Measurements from ENCODE around the gene HERC2. TPM values are rescaled to one million over a fixed set of nuclear protein-coding genes. Genes with fewer than 3 reads are reported as not detected.
A peak's percentile ranks its signal among the peaks of the same experiment; 100 is the strongest.
"Not testable (repeated sequence)": the region's sequence is repeated elsewhere in the genome, so short reads cannot be mapped to it uniquely, and the experiment has no call there.

The HERC2 gene
- total RNA-seq, 1 donor, result 53.6 TPM

DNA sequence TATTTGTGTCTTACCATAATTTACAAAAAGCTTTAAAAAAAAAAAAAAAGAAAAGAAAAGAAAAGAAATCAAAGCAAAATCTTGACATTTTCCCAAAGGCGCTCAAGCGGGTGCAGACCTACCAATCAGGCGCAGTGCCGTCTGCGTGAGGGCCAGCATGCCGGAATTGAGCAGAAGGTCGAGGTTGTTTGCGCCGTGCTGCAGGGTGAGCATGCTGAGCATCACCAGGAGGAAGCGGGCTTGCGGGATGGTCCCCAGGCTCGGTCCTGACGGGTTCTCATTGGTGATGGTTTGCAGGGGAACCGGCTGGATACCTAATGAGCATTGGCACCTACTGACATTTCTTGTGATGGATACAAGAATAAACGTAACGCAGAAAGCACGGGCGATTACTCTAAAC is 93.9 kb downstream of the HERC2 start:
- Histone ChIP-seq H3K27ac (ENCODE audit: low read depth, low read length) (no peak overlapping the region), H3K36me3 (ENCODE audit: insufficient read depth, low read length) (peaks cover 16% of the 10 kb centered on the region), H3K27me3 (ENCODE audit: insufficient read depth, low read length) (no peaks in the 10 kb centered on the region), H4K20me1 (ENCODE audit: insufficient read depth, low read length) (no peaks in the 10 kb centered on the region), H3K4me1 (ENCODE audit: insufficient read depth, low read length) (no peaks in the 10 kb centered on the region), H3K4me2 (ENCODE audit: insufficient read depth, low read length) (no peak overlapping the region), H3K9me3 (ENCODE audit: low read depth, low read length) (no peaks in the 10 kb centered on the region), H3K4me3 (ENCODE audit: insufficient read depth, low read length) (no peak overlapping the region), H2AFZ (ENCODE audit: low read length) (no peak overlapping the region), H3K79me2 (ENCODE audit: insufficient read depth, low read length) (no peaks in the 10 kb centered on the region)
- DNase-seq (ENCODE audit: insufficient read length, low spot score, missing footprints), result no peak
- TF ChIP-seq, protein P1, sequence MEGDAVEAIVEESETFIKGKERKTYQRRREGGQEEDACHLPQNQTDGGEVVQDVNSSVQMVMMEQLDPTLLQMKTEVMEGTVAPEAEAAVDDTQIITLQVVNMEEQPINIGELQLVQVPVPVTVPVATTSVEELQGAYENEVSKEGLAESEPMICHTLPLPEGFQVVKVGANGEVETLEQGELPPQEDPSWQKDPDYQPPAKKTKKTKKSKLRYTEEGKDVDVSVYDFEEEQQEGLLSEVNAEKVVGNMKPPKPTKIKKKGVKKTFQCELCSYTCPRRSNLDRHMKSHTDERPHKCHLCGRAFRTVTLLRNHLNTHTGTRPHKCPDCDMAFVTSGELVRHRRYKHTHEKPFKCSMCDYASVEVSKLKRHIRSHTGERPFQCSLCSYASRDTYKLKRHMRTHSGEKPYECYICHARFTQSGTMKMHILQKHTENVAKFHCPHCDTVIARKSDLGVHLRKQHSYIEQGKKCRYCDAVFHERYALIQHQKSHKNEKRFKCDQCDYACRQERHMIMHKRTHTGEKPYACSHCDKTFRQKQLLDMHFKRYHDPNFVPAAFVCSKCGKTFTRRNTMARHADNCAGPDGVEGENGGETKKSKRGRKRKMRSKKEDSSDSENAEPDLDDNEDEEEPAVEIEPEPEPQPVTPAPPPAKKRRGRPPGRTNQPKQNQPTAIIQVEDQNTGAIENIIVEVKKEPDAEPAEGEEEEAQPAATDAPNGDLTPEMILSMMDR (IDR thresholded peaks at IDR 0.05; ENCODE audit: extremely low read depth, low read depth, low read length), result no peak

DNA sequence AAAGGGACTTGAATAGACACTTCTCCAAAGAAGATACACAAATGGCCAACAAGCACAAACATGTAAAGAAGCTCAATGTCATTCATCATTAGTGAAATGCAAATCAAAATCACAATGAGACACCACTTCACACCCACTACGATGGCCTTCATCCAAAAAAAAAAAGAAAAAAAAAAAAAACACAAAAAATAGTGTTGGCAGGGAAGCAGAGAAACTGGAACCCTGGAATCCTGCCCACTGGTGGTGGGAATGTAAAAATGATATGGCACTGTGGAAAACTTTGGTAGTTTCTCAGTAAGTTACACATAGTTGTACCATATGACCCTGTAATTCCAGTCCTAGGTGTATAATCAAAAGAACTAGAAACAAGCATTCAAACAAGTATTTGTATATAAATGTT is 94.7 kb downstream of the HERC2 start:
- not testable (repeated sequence) for H3K79me2 ChIP-seq (ENCODE audit: insufficient read depth, low read length); H3K27ac ChIP-seq (ENCODE audit: low read depth, low read length); H3K4me1 ChIP-seq (ENCODE audit: insufficient read depth, low read length); H3K27me3 ChIP-seq (ENCODE audit: insufficient read depth, low read length); H3K4me2 ChIP-seq (ENCODE audit: insufficient read depth, low read length); H3K9me3 ChIP-seq (ENCODE audit: low read depth, low read length); H4K20me1 ChIP-seq (ENCODE audit: insufficient read depth, low read length); H2AFZ ChIP-seq (ENCODE audit: low read length); H3K4me3 ChIP-seq (ENCODE audit: insufficient read depth, low read length); DNase-seq (ENCODE audit: insufficient read length, low spot score, missing footprints)
- peaks cover 16% of the 10 kb centered on the region for H3K36me3 ChIP-seq (ENCODE audit: insufficient read depth, low read length)
- TF ChIP-seq, protein P1 (IDR thresholded peaks at IDR 0.05; ENCODE audit: extremely low read depth, low read depth, low read length), result peak; percentile 51

DNA sequence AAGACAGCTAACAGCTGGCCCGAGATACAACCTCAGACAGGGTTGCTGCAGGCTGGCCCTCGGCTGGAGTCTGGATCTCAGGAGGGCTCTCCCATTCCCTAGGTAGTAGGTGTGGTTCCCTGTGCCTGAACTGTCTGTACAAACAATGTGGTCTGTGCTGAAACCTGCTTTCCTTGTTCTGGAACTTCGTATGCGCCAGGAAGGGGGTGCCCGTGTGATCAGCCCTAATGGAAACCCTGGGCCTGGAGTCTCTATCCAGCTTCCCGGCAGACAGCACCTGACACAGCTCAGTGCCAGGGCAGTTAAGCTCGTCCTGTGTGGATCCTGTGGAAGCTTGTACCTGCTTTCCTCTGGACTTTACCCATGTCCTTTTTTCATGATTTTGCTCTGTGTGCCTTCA is 99.4 kb downstream of the HERC2 start:
- H3K4me2 ChIP-seq (ENCODE audit: insufficient read depth, low read length); H3K9me3 ChIP-seq (ENCODE audit: low read depth, low read length); H3K27ac ChIP-seq (ENCODE audit: low read depth, low read length); H3K79me2 ChIP-seq (ENCODE audit: insufficient read depth, low read length); H3K4me3 ChIP-seq (ENCODE audit: insufficient read depth, low read length); H2AFZ ChIP-seq (ENCODE audit: low read length); H3K27me3 ChIP-seq (ENCODE audit: insufficient read depth, low read length); H4K20me1 ChIP-seq (ENCODE audit: insufficient read depth, low read length); H3K4me1 ChIP-seq (ENCODE audit: insufficient read depth, low read length); DNase-seq (ENCODE audit: insufficient read length, low spot score, missing footprints): not testable (repeated sequence)
- H3K36me3 ChIP-seq (ENCODE audit: insufficient read depth, low read length), result peaks cover 16% of the 10 kb centered on the region

DNA sequence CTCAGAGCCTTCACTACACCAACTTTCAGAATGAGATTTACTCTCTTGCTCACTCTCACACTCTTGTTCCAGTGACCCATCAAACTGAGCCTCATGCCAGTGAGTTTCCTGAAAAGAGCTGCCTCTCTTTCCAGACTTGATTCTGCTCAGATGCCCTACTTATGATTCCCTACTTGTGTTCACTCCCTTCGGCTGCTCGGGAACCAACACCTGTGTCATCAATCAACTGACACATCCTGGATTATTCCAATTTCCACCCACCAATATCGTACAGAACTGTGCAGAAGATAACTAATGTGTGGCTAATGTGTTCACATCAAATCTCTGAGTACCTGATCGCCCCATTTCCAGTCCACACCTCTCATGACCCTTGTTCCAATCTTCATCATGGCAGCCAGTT is 100.3 kb downstream of the HERC2 start:
- H2AFZ ChIP-seq (ENCODE audit: low read length); H4K20me1 ChIP-seq (ENCODE audit: insufficient read depth, low read length); H3K4me1 ChIP-seq (ENCODE audit: insufficient read depth, low read length); H3K27ac ChIP-seq (ENCODE audit: low read depth, low read length); H3K4me3 ChIP-seq (ENCODE audit: insufficient read depth, low read length); H3K79me2 ChIP-seq (ENCODE audit: insufficient read depth, low read length); H3K9me3 ChIP-seq (ENCODE audit: low read depth, low read length); DNase-seq (ENCODE audit: insufficient read length, low spot score, missing footprints); H3K27me3 ChIP-seq (ENCODE audit: insufficient read depth, low read length); H3K4me2 ChIP-seq (ENCODE audit: insufficient read depth, low read length): not testable (repeated sequence)
- H3K36me3 ChIP-seq (ENCODE audit: insufficient read depth, low read length), result peaks cover 13% of the 10 kb centered on the region

DNA sequence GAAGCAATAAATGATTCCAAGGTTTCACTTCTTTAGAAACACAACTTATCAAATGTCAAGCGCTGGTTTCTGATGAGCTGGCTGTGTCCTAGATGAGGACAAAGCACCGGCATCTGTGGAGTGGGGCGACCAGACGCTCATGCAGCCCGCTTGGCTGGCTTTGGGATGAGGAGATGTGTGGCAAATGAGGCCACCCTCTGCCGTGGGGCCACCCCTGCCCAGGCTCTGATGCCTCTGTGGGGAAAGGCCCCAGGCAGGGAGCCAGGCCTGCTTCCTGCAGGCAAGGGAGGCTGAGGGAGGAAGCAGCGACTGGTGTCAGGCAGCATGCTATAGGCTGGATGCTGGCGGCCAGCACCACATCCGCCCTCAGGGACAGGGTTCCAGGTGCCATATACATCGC is 102.9 kb downstream of the HERC2 start:
- TF ChIP-seq, protein P1 (IDR thresholded peaks at IDR 0.05; ENCODE audit: extremely low read depth, low read depth, low read length), result no peak
- Histone ChIP-seq H3K36me3 (ENCODE audit: insufficient read depth, low read length) (peaks cover 12% of the 10 kb centered on the region), H2AFZ (ENCODE audit: low read length) (no peak overlapping the region), H3K27ac (ENCODE audit: low read depth, low read length) (no peak overlapping the region), H3K27me3 (ENCODE audit: insufficient read depth, low read length) (no peaks in the 10 kb centered on the region), H3K79me2 (ENCODE audit: insufficient read depth, low read length) (no peaks in the 10 kb centered on the region), H4K20me1 (ENCODE audit: insufficient read depth, low read length) (no peaks in the 10 kb centered on the region), H3K9me3 (ENCODE audit: low read depth, low read length) (no peaks in the 10 kb centered on the region), H3K4me2 (ENCODE audit: insufficient read depth, low read length) (no peak overlapping the region), H3K4me1 (ENCODE audit: insufficient read depth, low read length) (no peaks in the 10 kb centered on the region), H3K4me3 (ENCODE audit: insufficient read depth, low read length) (no peak overlapping the region)
- peak; percentile 49 for DNase-seq (ENCODE audit: insufficient read length, low spot score, missing footprints)

DNA sequence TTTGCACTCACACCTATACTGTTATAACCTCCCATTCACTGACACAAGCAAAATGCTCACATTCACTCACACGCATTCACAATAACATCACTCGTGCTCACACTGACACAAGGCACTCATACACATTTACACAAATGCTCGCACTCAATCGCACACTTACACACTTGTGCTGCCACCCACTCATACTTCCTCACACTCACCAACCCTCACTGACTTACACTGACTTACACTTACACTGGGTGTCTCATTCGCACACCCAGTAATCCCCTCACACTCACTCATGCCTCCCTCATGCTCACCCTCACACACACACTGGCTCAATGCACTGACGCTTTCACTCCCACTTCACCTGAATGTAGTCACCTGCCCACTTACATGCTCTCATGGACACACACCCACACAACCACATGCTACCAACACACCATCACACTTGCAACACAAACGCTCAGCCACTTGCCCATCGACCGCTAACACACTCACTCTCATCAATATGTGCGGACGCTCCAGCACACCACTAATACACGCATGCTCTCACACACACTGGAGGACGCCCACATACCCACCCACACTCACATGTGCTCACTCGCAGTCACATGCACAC is 104.9 kb downstream of the HERC2 start:
- H3K79me2 ChIP-seq (ENCODE audit: insufficient read depth, low read length); H3K27me3 ChIP-seq (ENCODE audit: insufficient read depth, low read length); H3K4me3 ChIP-seq (ENCODE audit: insufficient read depth, low read length); H3K4me1 ChIP-seq (ENCODE audit: insufficient read depth, low read length); H3K4me2 ChIP-seq (ENCODE audit: insufficient read depth, low read length); DNase-seq (ENCODE audit: insufficient read length, low spot score, missing footprints); H2AFZ ChIP-seq (ENCODE audit: low read length); H3K9me3 ChIP-seq (ENCODE audit: low read depth, low read length); H4K20me1 ChIP-seq (ENCODE audit: insufficient read depth, low read length); H3K27ac ChIP-seq (ENCODE audit: low read depth, low read length): not testable (repeated sequence)
- peaks cover 12% of the 10 kb centered on the region for H3K36me3 ChIP-seq (ENCODE audit: insufficient read depth, low read length)

DNA sequence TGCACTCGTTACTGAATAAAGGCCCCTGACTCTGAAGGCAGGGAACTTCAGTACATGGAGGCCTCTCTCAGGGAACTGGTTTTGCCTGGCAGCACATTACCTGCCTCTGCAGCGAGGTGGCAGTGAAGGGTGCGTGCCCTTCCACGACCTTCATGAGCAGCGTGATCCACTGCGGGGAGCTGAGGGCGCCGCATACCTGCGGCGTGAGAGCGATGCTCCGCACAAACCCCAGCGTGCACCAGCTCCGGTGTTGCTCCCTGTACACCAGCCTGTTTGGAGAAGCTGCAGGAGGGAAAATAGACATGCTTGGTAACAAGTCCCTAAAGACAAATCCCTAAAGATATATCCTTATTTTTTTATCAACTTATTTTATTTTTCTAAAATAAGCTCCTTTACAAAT is 106.5 kb downstream of the HERC2 start:
- H3K4me1 ChIP-seq (ENCODE audit: insufficient read depth, low read length); H3K27ac ChIP-seq (ENCODE audit: low read depth, low read length); H3K4me2 ChIP-seq (ENCODE audit: insufficient read depth, low read length); H3K27me3 ChIP-seq (ENCODE audit: insufficient read depth, low read length); H3K79me2 ChIP-seq (ENCODE audit: insufficient read depth, low read length); DNase-seq (ENCODE audit: insufficient read length, low spot score, missing footprints); H4K20me1 ChIP-seq (ENCODE audit: insufficient read depth, low read length); H2AFZ ChIP-seq (ENCODE audit: low read length); H3K4me3 ChIP-seq (ENCODE audit: insufficient read depth, low read length); H3K9me3 ChIP-seq (ENCODE audit: low read depth, low read length): not testable (repeated sequence)
- peaks cover 12% of the 10 kb centered on the region for H3K36me3 ChIP-seq (ENCODE audit: insufficient read depth, low read length)

Data from osteoblast (primary cell).